IPS-20b (cell line): ENCODE results near the gene SIK2.

ENCODE experiments used
- H3K27ac ChIP-seq: one replicate; pipeline ENCODE4 v1.5.1; 2013; ENCODE audit warnings: low read length
- H3K27me3 ChIP-seq: 2 replicates; pipeline ENCODE4 v1.6.1; 2013; ENCODE audit warnings: mild to moderate bottlenecking, low read length, inconsistent platforms; ENCODE audit not compliant: insufficient read depth
- H3K36me3 ChIP-seq: 2 replicates; pipeline ENCODE4 v1.6.1; 2013; ENCODE audit warnings: low read depth, mild to moderate bottlenecking, inconsistent platforms, low read length, moderate library complexity; ENCODE audit not compliant: insufficient read depth
- H3K4me1 ChIP-seq: 2 replicates; pipeline ENCODE4 v1.6.1; 2013; ENCODE audit warnings: mild to moderate bottlenecking, control low read depth, inconsistent platforms, low read length, moderate library complexity; ENCODE audit not compliant: insufficient read depth
- H3K4me3 ChIP-seq: 2 replicates; pipeline ENCODE4 v1.5.1; 2013; ENCODE audit warnings: mild to moderate bottlenecking, low read length, inconsistent platforms
- H3K9ac ChIP-seq: 2 replicates; pipeline ENCODE4 v1.6.1; 2013; ENCODE audit warnings: low read depth, mild to moderate bottlenecking, inconsistent platforms, low read length, moderate library complexity
- H3K9me3 ChIP-seq: 2 replicates; pipeline ENCODE4 v1.6.1; 2013; ENCODE audit warnings: mild to moderate bottlenecking, low read depth, low read length, inconsistent platforms; ENCODE audit not compliant: insufficient read depth

The SIK2 gene

GRCh38 chr11:111601979-111602864 lies at the start of gene SIK2:
SIK2 (plus strand) TSS chr11:111602449; CDS start chr11:111602564, 115 bp downstream.
- Histone ChIP-seq H3K4me3 (peak within 1 kb of the TSS; percentile 77), H3K36me3 (no peaks in the 10 kb centered on the region), H3K9ac (peak within 1 kb of the TSS; percentile 67; the same call in 1 of the 2 replicates), H3K9me3 (no peaks in the 10 kb centered on the region), H3K4me1 (peaks cover 12% of the 10 kb centered on the region; the same call in 1 of the 2 replicates), H3K27me3 (peaks cover 30% of the 10 kb centered on the region), H3K27ac (no peak within 1 kb of the TSS)

GRCh38 chr11:111554532-111554931 lies 47.7 kb upstream of the SIK2 start:
- H3K4me1 ChIP-seq = peaks cover 4% of the 10 kb centered on the region; the same call in 1 of the 2 replicates
- no peak overlapping the region for H3K4me3 ChIP-seq
- no peak overlapping the region for H3K27ac ChIP-seq
- H3K9ac ChIP-seq = no peak overlapping the region
- peaks cover 11% of the 10 kb centered on the region; the same call in 1 of the 2 replicates for H3K36me3 ChIP-seq
- H3K27me3 ChIP-seq = no peaks in the 10 kb centered on the region
- peaks cover 14% of the 10 kb centered on the region for H3K9me3 ChIP-seq

- Histone ChIP-seq H3K9me3 (peaks cover 14% of the 10 kb centered on the region), H3K27me3 (no peaks in the 10 kb centered on the region), H3K4me1 (no peaks in the 10 kb centered on the region; the same call in 1 of the 2 replicates), H3K4me3 (no peak overlapping the region), H3K36me3 (peaks cover 11% of the 10 kb centered on the region; the same call in 1 of the 2 replicates), H3K27ac (no peak overlapping the region), H3K9ac (no peak overlapping the region)
These were observed 47.0 kb upstream of the SIK2 start for GRCh38 chr11:111555255-111555654.

- H3K27ac ChIP-seq = no peak overlapping the region
- peaks cover 11% of the 10 kb centered on the region; the same call in 1 of the 2 replicates for H3K36me3 ChIP-seq
- H3K4me3 ChIP-seq = no peak overlapping the region
- no peak overlapping the region for H3K9ac ChIP-seq
- H3K9me3 ChIP-seq = peaks cover 14% of the 10 kb centered on the region
- H3K4me1 ChIP-seq = peaks cover 18% of the 10 kb centered on the region
- no peaks in the 10 kb centered on the region for H3K27me3 ChIP-seq
These were observed 44.7 kb upstream of the SIK2 start for GRCh38 chr11:111557425-111558111.

GRCh38 chr11:111559800-111560464 lies 42.3 kb upstream of the SIK2 start:
- Histone ChIP-seq H3K36me3 (peaks cover 11% of the 10 kb centered on the region; the same call in 1 of the 2 replicates), H3K27ac (no peak overlapping the region), H3K27me3 (no peaks in the 10 kb centered on the region), H3K9me3 (peaks cover 14% of the 10 kb centered on the region), H3K4me1 (peaks cover 27% of the 10 kb centered on the region), H3K4me3 (no peak overlapping the region), H3K9ac (no peak overlapping the region)

- Histone ChIP-seq H3K4me1 (peaks cover 27% of the 10 kb centered on the region), H3K27me3 (no peaks in the 10 kb centered on the region), H3K27ac (no peak overlapping the region), H3K4me3 (no peak overlapping the region), H3K9ac (no peak overlapping the region), H3K36me3 (peaks cover 9% of the 10 kb centered on the region; the same call in 1 of the 2 replicates), H3K9me3 (peaks cover 9% of the 10 kb centered on the region; the same call in 1 of the 2 replicates)
These were observed 41.4 kb upstream of the SIK2 start for GRCh38 chr11:111560800-111561199.

GRCh38 chr11:111561306-111561705 lies 40.9 kb upstream of the SIK2 start:
- Histone ChIP-seq H3K9ac (peak overlapping the region; percentile 23; the same call in 1 of the 2 replicates), H3K36me3 (peaks cover 4% of the 10 kb centered on the region; the same call in 1 of the 2 replicates), H3K9me3 (peaks cover 3% of the 10 kb centered on the region; the same call in 1 of the 2 replicates), H3K4me1 (peaks cover 27% of the 10 kb centered on the region), H3K27ac (no peak overlapping the region), H3K27me3 (no peaks in the 10 kb centered on the region), H3K4me3 (no peak overlapping the region)

GRCh38 chr11:111561791-111562325 lies 40.4 kb upstream of the SIK2 start:
- Histone ChIP-seq H3K9ac (peak overlapping the region; percentile 23; the same call in 1 of the 2 replicates), H3K27me3 (no peaks in the 10 kb centered on the region), H3K4me1 (peaks cover 32% of the 10 kb centered on the region), H3K36me3 (no peaks in the 10 kb centered on the region), H3K9me3 (no peaks in the 10 kb centered on the region), H3K4me3 (0 out of 2 replicates have a peak overlapping the region, but pooled peaks have one; percentile 6), H3K27ac (no peak overlapping the region)

- Histone ChIP-seq H3K4me3 (no peak overlapping the region), H3K27me3 (no peaks in the 10 kb centered on the region), H3K9me3 (no peaks in the 10 kb centered on the region), H3K27ac (no peak overlapping the region), H3K9ac (0 out of 2 replicates have a peak overlapping the region, but pooled peaks have one; percentile 13), H3K36me3 (no peaks in the 10 kb centered on the region), H3K4me1 (peaks cover 34% of the 10 kb centered on the region)
These were observed 39.4 kb upstream of the SIK2 start for GRCh38 chr11:111562692-111563389.

- H3K36me3 ChIP-seq = no peaks in the 10 kb centered on the region
- H3K4me1 ChIP-seq = peaks cover 34% of the 10 kb centered on the region
- H3K27me3 ChIP-seq = no peaks in the 10 kb centered on the region
- no peak overlapping the region for H3K27ac ChIP-seq
- H3K9me3 ChIP-seq = no peaks in the 10 kb centered on the region
- no peak overlapping the region for H3K4me3 ChIP-seq
- no peak overlapping the region for H3K9ac ChIP-seq
These were observed 37.0 kb upstream of the SIK2 start for GRCh38 chr11:111565114-111565720.
